GM12891 (cell line): ENCODE data around the gene ALKBH2.

Source experiments
- POLR2A ChIP-seq: IDR thresholded peaks from 2 replicates; pipeline ENCODE4 v1.6.1; 2011; ENCODE audit warnings: low read depth, low read length, control low read depth
- POLR2AphosphoS5 ChIP-seq: IDR thresholded peaks from 2 replicates; pipeline ENCODE4 v1.6.1; 2011; ENCODE audit warnings: low read depth, low read length, control low read depth
- TAF1 ChIP-seq: IDR thresholded peaks from 2 replicates; pipeline ENCODE4 v1.6.1; 2011; ENCODE audit warnings: low read depth, low read length, control low read depth

DNA sequence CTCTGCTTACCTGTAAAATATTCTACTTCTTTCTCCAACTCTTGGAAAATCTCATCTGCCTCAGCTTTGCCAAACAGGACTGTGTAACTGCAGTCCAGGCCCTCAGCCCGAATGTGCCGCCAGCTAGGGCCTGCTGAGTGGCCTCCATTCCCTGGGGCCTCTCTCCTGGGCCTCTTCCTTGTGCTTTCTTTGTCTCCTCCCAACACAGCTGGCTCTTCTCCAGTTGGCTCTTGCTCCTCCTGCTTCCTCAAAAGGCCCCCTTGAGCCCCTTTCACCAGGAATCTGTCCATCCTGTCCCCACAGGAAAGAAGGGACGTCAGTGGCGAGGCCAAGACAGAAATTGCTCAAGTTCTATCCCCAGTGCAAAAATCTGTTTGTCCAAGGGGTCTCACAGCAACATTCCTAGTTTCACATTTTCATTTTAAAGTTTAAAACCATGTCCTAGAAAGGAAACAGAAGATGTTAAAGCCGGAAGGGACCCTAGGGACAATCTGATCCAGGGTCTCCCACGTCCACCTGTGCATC is 713 bp downstream of the ALKBH2 start:
- TF ChIP-seq POLR2A (no peak), POLR2AphosphoS5 (no peak), TAF1 (no peak)
